BE2C (cell line): ENCODE data around the gene TRPV3.

Experiments
- DNase-seq: peaks from one replicate; pipeline ENCODE4 v3.0.0-alpha.2; 2020
- H3K27me3 ChIP-seq: fragments of 250-450 bp; sonication (Bioruptor Pico); 2 replicates; pipeline ENCODE4 v1.5.1; 2020; ENCODE audit warnings: mild to moderate bottlenecking
- H3K36me3 ChIP-seq: fragments of 250-450 bp; sonication (Bioruptor Pico); 2 replicates; pipeline ENCODE4 v1.5.1; 2020; ENCODE audit warnings: mild to moderate bottlenecking
- H3K4me1 ChIP-seq: fragments of 250-450 bp; sonication (Bioruptor Pico); 2 replicates; pipeline ENCODE4 v1.5.1; 2020
- H3K4me3 ChIP-seq: 2 replicates; pipeline ENCODE4 v1.5.1; 2011; ENCODE audit warnings: low read depth, low read length
- H3K9me3 ChIP-seq: fragments of 250-450 bp; sonication (Bioruptor Pico); 2 replicates; pipeline ENCODE4 v1.5.1; 2020
- CTCF ChIP-seq: IDR thresholded peaks from 2 replicates; pipeline ENCODE4 v1.5.1; 2012; ENCODE audit warnings: mild to moderate bottlenecking, low read depth, low read length

The TRPV3 gene

GRCh38 chr17:3539881-3540540 lies 17.6 kb downstream of the TRPV3 start:
- no peak for DNase-seq
- Histone ChIP-seq H3K27me3 (no peaks in the 10 kb centered on the region), H3K36me3 (no peaks in the 10 kb centered on the region), H3K9me3 (no peaks in the 10 kb centered on the region), H3K4me1 (no peaks in the 10 kb centered on the region), H3K4me3 (no peak overlapping the region)
- TF ChIP-seq CTCF, result no peak

- no peaks in the 10 kb centered on the region for H3K4me1 ChIP-seq
- H3K4me3 ChIP-seq, result no peak overlapping the region
- no peak for TF ChIP-seq CTCF
These were observed 20.9 kb downstream of the TRPV3 start for GRCh38 chr17:3536716-3537115.

GRCh38 chr17:3535253-3535995 lies 22.2 kb downstream of the TRPV3 start:
- H3K4me1 ChIP-seq, result no peaks in the 10 kb centered on the region
- peak; percentile 26; the same call in 1 of the 2 replicates for TF ChIP-seq CTCF
- no peaks in the 10 kb centered on the region for H3K9me3 ChIP-seq
- no peaks in the 10 kb centered on the region for H3K27me3 ChIP-seq
- no peaks in the 10 kb centered on the region for H3K36me3 ChIP-seq
- DNase-seq, result peak; percentile 25
- H3K4me3 ChIP-seq, result no peak overlapping the region

More at GRCh38 chr17:3536716-3537115, 20.9 kb downstream of the TRPV3 start:
- H3K9me3 ChIP-seq, result no peaks in the 10 kb centered on the region
- H3K36me3 ChIP-seq, result no peaks in the 10 kb centered on the region
- no peaks in the 10 kb centered on the region for H3K27me3 ChIP-seq
- no peak for DNase-seq

GRCh38 chr17:3534881-3535252 lies 22.7 kb downstream of the TRPV3 start:
- Histone ChIP-seq H3K27me3 (no peaks in the 10 kb centered on the region), H3K36me3 (no peaks in the 10 kb centered on the region), H3K4me1 (no peaks in the 10 kb centered on the region), H3K9me3 (no peaks in the 10 kb centered on the region), H3K4me3 (no peak overlapping the region)
- DNase-seq, result no peak
- TF ChIP-seq CTCF, result no peak

GRCh38 chr17:3533752-3534151 lies 23.9 kb downstream of the TRPV3 start:
- DNase-seq, result no peak
- Histone ChIP-seq H3K9me3 (no peaks in the 10 kb centered on the region), H3K4me1 (no peaks in the 10 kb centered on the region), H3K27me3 (no peaks in the 10 kb centered on the region), H3K4me3 (no peak overlapping the region), H3K36me3 (no peaks in the 10 kb centered on the region)
- no peak for TF ChIP-seq CTCF

- Histone ChIP-seq H3K9me3 (no peaks in the 10 kb centered on the region), H3K4me1 (no peaks in the 10 kb centered on the region), H3K4me3 (no peak overlapping the region), H3K36me3 (no peaks in the 10 kb centered on the region), H3K27me3 (no peaks in the 10 kb centered on the region)
- DNase-seq, result no peak
- no peak for TF ChIP-seq CTCF
These were observed 24.8 kb downstream of the TRPV3 start for GRCh38 chr17:3532859-3533142.
